Fibroblast of lung (primary cell): ENCODE measurements around the gene LENG8.
"Not testable (repeated sequence)": the region's sequence is repeated elsewhere in the genome, so short reads cannot be mapped to it uniquely, and the experiment has no call there.

Experiments
- EZH2 ChIP-seq: IDR thresholded peaks from 2 replicates; pipeline ENCODE4 v1.5.1; 2012; ENCODE audit warnings: low read length, control low read depth, mild to moderate bottlenecking; ENCODE audit errors: missing control alignments
- TF ChIP-seq, protein P1 (sequence below), 2 donors: IDR thresholded peaks in 1 of 2; conservative IDR thresholded peaks in 1 of 2; 1 replicate in 1 of 2; 2 replicates in 1 of 2; pipeline ENCODE4 v1.5.1; 2011 to 2012; ENCODE audit warnings: low read length in 2 of 2, control low read depth in 1 of 2, inconsistent platforms in 1 of 2, low read depth in 1 of 2, mild to moderate bottlenecking in 1 of 2

- not testable (repeated sequence) for TF ChIP-seq EZH2
- TF ChIP-seq, protein P1, sequence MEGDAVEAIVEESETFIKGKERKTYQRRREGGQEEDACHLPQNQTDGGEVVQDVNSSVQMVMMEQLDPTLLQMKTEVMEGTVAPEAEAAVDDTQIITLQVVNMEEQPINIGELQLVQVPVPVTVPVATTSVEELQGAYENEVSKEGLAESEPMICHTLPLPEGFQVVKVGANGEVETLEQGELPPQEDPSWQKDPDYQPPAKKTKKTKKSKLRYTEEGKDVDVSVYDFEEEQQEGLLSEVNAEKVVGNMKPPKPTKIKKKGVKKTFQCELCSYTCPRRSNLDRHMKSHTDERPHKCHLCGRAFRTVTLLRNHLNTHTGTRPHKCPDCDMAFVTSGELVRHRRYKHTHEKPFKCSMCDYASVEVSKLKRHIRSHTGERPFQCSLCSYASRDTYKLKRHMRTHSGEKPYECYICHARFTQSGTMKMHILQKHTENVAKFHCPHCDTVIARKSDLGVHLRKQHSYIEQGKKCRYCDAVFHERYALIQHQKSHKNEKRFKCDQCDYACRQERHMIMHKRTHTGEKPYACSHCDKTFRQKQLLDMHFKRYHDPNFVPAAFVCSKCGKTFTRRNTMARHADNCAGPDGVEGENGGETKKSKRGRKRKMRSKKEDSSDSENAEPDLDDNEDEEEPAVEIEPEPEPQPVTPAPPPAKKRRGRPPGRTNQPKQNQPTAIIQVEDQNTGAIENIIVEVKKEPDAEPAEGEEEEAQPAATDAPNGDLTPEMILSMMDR (conservative IDR thresholded peaks at IDR 0.05 in 1 of 2, IDR thresholded peaks at IDR 0.05 in 1 of 2; ENCODE audit: low read depth in 1 of 2, low read length in 2 of 2): not testable (repeated sequence)
Measured at GRCh38 chr19:54505542-54505941, 56.5 kb downstream of the LENG8 start.
